ENCODE results near the gene PSMG4.

- no peak for TF ChIP-seq CTCF (IDR thresholded peaks at IDR 0.05; ENCODE audit: control extremely low read depth in 1 of 3, insufficient read depth in 1 of 3, low read depth in 1 of 3, low read length in 3 of 3)
- no peak for TF ChIP-seq HDAC2 (IDR thresholded peaks at IDR 0.05; ENCODE audit: borderline replicate concordance in 1 of 2, low read depth in 2 of 2, low read length in 2 of 2)
- TF ChIP-seq TAF7 (optimal IDR thresholded peaks at IDR 0.05; ENCODE audit: borderline replicate concordance, low read depth, low read length), result no peak
- no peak for TF ChIP-seq NRF1 (IDR thresholded peaks at IDR 0.05; ENCODE audit: low read depth, low read length)
- no peak for TF ChIP-seq MAX (IDR thresholded peaks at IDR 0.05)
- no peak for TF ChIP-seq BRCA1 (IDR thresholded peaks at IDR 0.05; ENCODE audit: low read depth, low read length)
- TF ChIP-seq POLR2A (IDR thresholded peaks at IDR 0.05; ENCODE audit: control extremely low read depth in 1 of 2, low read depth in 2 of 2, low read length in 2 of 2), result no peak
- no peak for TF ChIP-seq GABPA (IDR thresholded peaks at IDR 0.05; ENCODE audit: borderline replicate concordance, insufficient read depth, low read length)
- TF ChIP-seq RNF2 (IDR thresholded peaks at IDR 0.05; ENCODE audit: borderline replicate concordance, low read depth, low read length, missing control alignments, poor library complexity, severe bottlenecking), result no peak
- TF ChIP-seq POLR2AphosphoS5 (IDR thresholded peaks at IDR 0.05; ENCODE audit: low read depth, low read length), result no peak
- TF ChIP-seq EP300 (IDR thresholded peaks at IDR 0.05; ENCODE audit: borderline replicate concordance in 1 of 2, low read depth in 2 of 2, low read length in 2 of 2), result no peak
- no peak for TF ChIP-seq SP4 (IDR thresholded peaks at IDR 0.05; ENCODE audit: low read length)
- TF ChIP-seq SIRT6 (IDR thresholded peaks at IDR 0.05; ENCODE audit: low read length), result no peak
These were observed 28.0 kb downstream of the PSMG4 start for GRCh38 chr6:3286641-3287171.

All from H1 (cell line).